GM12872 (cell line): Measurements from ENCODE around the gene WASF1.

ENCODE experiments used
- CTCF ChIP-seq: IDR thresholded peaks from 3 replicates; pipeline ENCODE4 v1.5.1; 2011; ENCODE audit warnings: low read depth, mild to moderate bottlenecking, low read length, moderate library complexity; ENCODE audit not compliant: insufficient read depth

The WASF1 gene

GRCh38 chr6:110188791-110189190, 9.3 kb upstream of the WASF1 start:
- TF ChIP-seq CTCF, result no peak

- TF ChIP-seq CTCF, result no peak
These were observed 6.4 kb upstream of the WASF1 start for GRCh38 chr6:110185879-110186278.

GRCh38 chr6:110183292-110183885, 3.9 kb upstream of the WASF1 start:
- no peak for TF ChIP-seq CTCF

- TF ChIP-seq CTCF, result no peak
These were observed 1.9 kb upstream of the WASF1 start for GRCh38 chr6:110181131-110182030.

- no peak for TF ChIP-seq CTCF
These were observed 948 bp upstream of the WASF1 start, which contains the start of gene CDC40 for GRCh38 chr6:110180228-110181008. Gene CDC40, plus strand, starts transcription at chr6:110180427. Its CDS starts 18 bp downstream, at chr6:110180445.

GRCh38 chr6:110178626-110179405, 654 bp downstream of the WASF1 start:
- TF ChIP-seq CTCF, result peak; percentile 46; the same call in 2 of the 3 replicates
